H1 (cell line): Measurements from ENCODE around the gene PTTG1IP. TPM values are rescaled to one million over a fixed set of nuclear protein-coding genes. Genes with fewer than 3 reads are reported as not detected.

ENCODE experiments used
- EZH2 ChIP-seq: fragments of 200-600 bp; sonication (generic); IDR thresholded peaks from 2 replicates; pipeline ENCODE4 v1.7.1; 2012; ENCODE audit warnings: low read depth, mild to moderate bottlenecking, moderate library complexity, low read length, inconsistent platforms; ENCODE audit not compliant: severe bottlenecking
- POU5F1 ChIP-seq: IDR thresholded peaks from 2 replicates; pipeline ENCODE4 v1.6.1; 2011; ENCODE audit warnings: low read depth, mild to moderate bottlenecking, low read length, moderate library complexity
- SP4 ChIP-seq: IDR thresholded peaks from 2 replicates; pipeline ENCODE4 v1.6.1; 2012; ENCODE audit warnings: low read length, inconsistent platforms
- TAF1 ChIP-seq: IDR thresholded peaks from 2 replicates; pipeline ENCODE4 v1.6.1; 2011; ENCODE audit warnings: mild to moderate bottlenecking, low read depth, low read length
- TBP ChIP-seq: IDR thresholded peaks from 2 replicates; pipeline ENCODE4 v1.6.1; 2011; ENCODE audit warnings: low read depth, low read length, improper control_type of control experiment
- polyA plus RNA-seq, 7 experiments: library from polyadenylated mRNA; depleted of rRNA in 3 of 7; stranded (reverse) in 5 of 7; unstranded in 2 of 7; fragments of >200 nt in 5 of 7; fragments of 200-250 nt in 2 of 7; gene quantifications; 1 replicate in 5 of 7; 2 replicates in 1 of 7; 4 replicates in 1 of 7; pipeline versions ENCODE4 v1.2.1 to v1.2.3, GENCODE V29; 2011 to 2013; ENCODE audit warnings: missing spikeins in 2 of 7, mixed read lengths in 2 of 7
- total RNA-seq: library from RNA; stranded (reverse); fragmentation: NEBNext Ultra II Directional; extraction: Animal tissue kit (Norgen Biotek cat#: 25700); gene quantifications from 2 replicates; pipeline ENCODE4 v1.2.1, GENCODE V29; 2021

Gene PTTG1IP
- total and polyA plus RNA-seq, 2 of the 8 experiments (the other 6 are each of a cell fraction or from before 2014, with no cell fraction given): 90.8 to 130 TPM

- TF ChIP-seq SP4 (no peak), EZH2 (no peak), TBP (no peak), POU5F1 (no peak), TAF1 (no peak)
Measured at GRCh38 chr21:44829507-44830092, 43.9 kb downstream of the PTTG1IP start (continued).
